Right lobe of liver (tissue), 6 donors: ENCODE data around the gene DIPK1C. TPM values are rescaled to one million over a fixed set of nuclear protein-coding genes. Genes with fewer than 3 reads are reported as not detected.

Experiments used
- ATAC-seq, 4 donors: fragments of 200-7000 bp; cut with Tn5 transposase; one replicate each; pipeline ENCODE4 v1.9.1; 2020; ENCODE audit warnings: mild to moderate bottlenecking in 4 of 4, moderate library complexity in 4 of 4
- DNase-seq, 3 donors: peaks; one replicate each; pipeline ENCODE4 v3.0.0-alpha.2; 2020
- H3K27ac ChIP-seq, 3 donors: fragments of 200-600 bp; one replicate each; pipeline ENCODE4 v1.8.0; 2022
- H3K27me3 ChIP-seq, 2 donors: fragments of 200-600 bp; one replicate each; pipeline ENCODE4 v1.8.0; 2022
- H3K36me3 ChIP-seq, 4 donors: fragments of 200-600 bp; sonication (generic) in 1 of 4; one replicate each; pipeline versions ENCODE4 v1.5.1 to v1.8.0; 2017 to 2022; ENCODE audit warnings: control low read depth in 1 of 4
- H3K4me1 ChIP-seq, 4 donors: fragments of 200-600 bp; sonication (generic) in 1 of 4; one replicate each; pipeline versions ENCODE4 v1.5.1 to v1.8.0; 2017 to 2022; ENCODE audit warnings: control low read depth in 1 of 4
- H3K4me3 ChIP-seq, 3 donors: fragments of 200-600 bp; one replicate each; pipeline ENCODE4 v1.8.0; 2022
- H3K9me3 ChIP-seq, 4 donors: fragments of 200-600 bp; sonication (generic) in 1 of 4; one replicate each; pipeline versions ENCODE4 v1.5.1 to v1.8.0; 2017 to 2022; ENCODE audit warnings: control low read depth in 1 of 4
- POLR2A ChIP-seq: fragments of 450-650 bp; IDR thresholded peaks from one replicate; pipeline ENCODE4 v1.6.1; 2017; ENCODE audit warnings: antibody characterized with exemption, mild to moderate bottlenecking
- WGBS: methylation state at CpG from one replicate; pipeline ENCODE4 v1.1.6; 2018; ENCODE audit warnings: low coverage, low lambda C conversion rate; ENCODE audit not compliant: insufficient coverage; ENCODE audit errors: missing lambda C conversion rate; 5-methylcytosine and 5-hydroxymethylcytosine counted together
- intact Hi-C, 2 donors: fragments of 100-400 bp; cut with DNase I; formaldehyde crosslinking; loops; one replicate each; pipeline versions ENCODE4 v1.11.2 to v1.14.1; 2022
- total RNA-seq, 6 experiments: library from RNA; depleted of rRNA in 2 of 6; stranded (reverse); fragments of >200 nt in 2 of 6; fragmentation: NEBNext Ultra II Directional in 3 of 6; extraction: Animal tissue kit (Norgen Biotek cat#: 25700) in 3 of 6; gene quantifications; one replicate each; pipeline versions ENCODE4 v1.1.0 to v1.2.4, GENCODE V29; 2016 to 2023
- TF ChIP-seq, protein P1 (sequence below), 4 donors: fragments of 200-600 bp in 3 of 4; fragments of 450-650 bp in 1 of 4; IDR thresholded peaks; one replicate each; pipeline versions ENCODE4 v1.5.1 to v1.8.0; 2016 to 2022; ENCODE audit warnings: antibody characterized with exemption in 4 of 4, mild to moderate bottlenecking in 2 of 4
- donor health status: DM: no; HTN: yes; CAD: no.
- donor health status: DM: no; HTN: no; CAD: no.
- donor health status: DM: no; HTN: no; CAD: no.
- donor health status: DM: no; HTN: yes; CAD: no.
- donor health status: DM: no; HTN: yes; CAD: no.

The DIPK1C gene
- total RNA-seq, 6 experiments from 2014 or later = 0.06 to 0.37 (median 0.20) TPM; not detected in 3

DNA sequence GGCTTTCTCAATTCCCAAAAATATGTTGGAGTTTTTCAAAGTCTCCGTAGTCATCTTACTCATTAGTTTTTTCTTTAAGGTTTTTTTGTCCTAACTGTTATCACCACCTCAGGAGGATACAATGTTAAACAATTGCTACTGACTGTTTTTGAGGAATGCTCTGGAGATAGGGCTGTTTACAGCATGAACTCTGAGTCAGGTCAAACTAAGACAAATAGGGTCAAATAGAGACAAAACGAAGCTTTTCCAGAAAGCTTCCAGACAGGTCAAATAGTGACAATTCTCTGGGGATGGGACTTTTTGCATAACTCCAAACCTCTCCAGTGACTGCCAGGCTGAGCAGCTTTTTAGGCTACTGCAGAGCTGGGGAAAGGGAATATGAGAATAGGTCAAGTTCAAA, 15.2 kb upstream of the DIPK1C start:
- peak overlapping the region in 1 of 3 donors; percentile 37 for H3K27ac ChIP-seq

DNA sequence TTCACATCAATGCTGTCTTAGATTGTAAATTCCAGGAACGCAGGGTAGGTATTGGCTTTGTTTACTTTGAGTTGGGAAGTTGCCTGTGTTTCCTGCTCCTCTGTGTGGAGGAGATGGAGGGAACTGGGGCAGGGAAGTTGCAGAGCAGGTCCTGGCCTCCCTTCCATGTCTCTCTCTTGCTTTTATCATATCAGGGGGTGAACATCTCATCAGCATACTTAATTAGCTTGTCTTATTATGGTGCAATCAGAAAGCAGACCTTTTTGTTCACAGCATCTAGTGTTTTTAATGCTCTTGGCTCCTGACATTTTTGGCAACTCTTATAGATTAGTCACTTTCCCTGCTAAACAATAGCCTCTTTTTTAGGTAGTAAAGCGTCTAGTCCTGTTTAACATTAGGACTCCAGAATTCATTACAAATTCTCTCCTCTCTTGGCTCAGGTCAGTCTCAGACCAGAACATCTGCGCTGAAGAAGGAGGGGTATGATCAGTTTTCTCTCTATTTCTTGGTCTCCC, 11.5 kb upstream of the DIPK1C start:
- Histone ChIP-seq H3K9me3 (no peaks in the 10 kb centered on the region), H3K4me3 (no peak overlapping the region), H3K27me3 (no peaks in the 10 kb centered on the region), H3K27ac (no peak overlapping the region), H3K36me3 (no peaks in the 10 kb centered on the region), H3K4me1 (peaks cover 0 to 14% (median 0%) of the 10 kb centered on the region in 4 donors)
- WGBS = 59% methylated on average over 3 of the region's 3 CpGs
- ATAC-seq (peak in 2 of 4 donors; percentile 30 to 35), DNase-seq (no peak)
- TF ChIP-seq POLR2A = no peak
- TF ChIP-seq, protein P1, sequence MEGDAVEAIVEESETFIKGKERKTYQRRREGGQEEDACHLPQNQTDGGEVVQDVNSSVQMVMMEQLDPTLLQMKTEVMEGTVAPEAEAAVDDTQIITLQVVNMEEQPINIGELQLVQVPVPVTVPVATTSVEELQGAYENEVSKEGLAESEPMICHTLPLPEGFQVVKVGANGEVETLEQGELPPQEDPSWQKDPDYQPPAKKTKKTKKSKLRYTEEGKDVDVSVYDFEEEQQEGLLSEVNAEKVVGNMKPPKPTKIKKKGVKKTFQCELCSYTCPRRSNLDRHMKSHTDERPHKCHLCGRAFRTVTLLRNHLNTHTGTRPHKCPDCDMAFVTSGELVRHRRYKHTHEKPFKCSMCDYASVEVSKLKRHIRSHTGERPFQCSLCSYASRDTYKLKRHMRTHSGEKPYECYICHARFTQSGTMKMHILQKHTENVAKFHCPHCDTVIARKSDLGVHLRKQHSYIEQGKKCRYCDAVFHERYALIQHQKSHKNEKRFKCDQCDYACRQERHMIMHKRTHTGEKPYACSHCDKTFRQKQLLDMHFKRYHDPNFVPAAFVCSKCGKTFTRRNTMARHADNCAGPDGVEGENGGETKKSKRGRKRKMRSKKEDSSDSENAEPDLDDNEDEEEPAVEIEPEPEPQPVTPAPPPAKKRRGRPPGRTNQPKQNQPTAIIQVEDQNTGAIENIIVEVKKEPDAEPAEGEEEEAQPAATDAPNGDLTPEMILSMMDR (IDR thresholded peaks at IDR 0.05) = no peak
- intact Hi-C loops = no loop called here

More for the DNA sequence above, 15.2 kb upstream of the DIPK1C start:
- intact Hi-C loops = loop anchor here in 1 of 2 donors (10.0 kb wide), 1 partner anchor 288 kb away; no protein-coding TSS in a partner anchor
- TF ChIP-seq, protein P1 (IDR thresholded peaks at IDR 0.05) = no peak
- no peak for TF ChIP-seq POLR2A
- peak; percentile 43 to 87 (median 76) for ATAC-seq
- Histone ChIP-seq H3K36me3 (no peaks in the 10 kb centered on the region), H3K9me3 (no peaks in the 10 kb centered on the region), H3K27me3 (no peaks in the 10 kb centered on the region), H3K4me1 (peaks cover 0 to 14% (median 0%) of the 10 kb centered on the region in 4 donors), H3K4me3 (no peak overlapping the region)
- no peak for DNase-seq
- 18% methylated on average over 2 of the region's 2 CpGs for WGBS

DNA sequence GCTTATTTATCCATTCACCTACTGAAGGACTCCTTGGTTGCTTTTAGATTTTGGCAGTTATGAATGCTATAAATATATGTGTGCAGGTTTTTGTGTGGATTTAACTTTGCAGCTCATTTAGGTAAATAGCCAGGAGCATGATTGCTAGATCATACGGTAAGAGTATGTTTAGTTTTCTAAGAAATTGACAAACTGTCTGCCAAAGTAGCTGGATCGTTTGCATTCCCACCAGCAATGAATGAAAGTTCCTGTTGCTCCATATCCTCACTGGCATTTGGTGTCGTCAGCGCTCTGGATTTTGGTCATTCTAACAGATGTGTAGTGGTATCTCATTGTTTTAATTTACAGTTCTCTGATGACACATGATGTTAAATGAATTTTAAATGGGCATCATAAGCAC, 8.7 kb upstream of the DIPK1C start:
- DNase-seq = no peak
- H3K4me1 ChIP-seq = no peaks in the 10 kb centered on the region
- H3K4me3 ChIP-seq = no peak overlapping the region
- H3K36me3 ChIP-seq = no peaks in the 10 kb centered on the region
- intact Hi-C loops = no loop called here
- 48% methylated on average over 4 of the region's 4 CpGs for WGBS
- H3K27me3 ChIP-seq = no peaks in the 10 kb centered on the region
- ATAC-seq = peak in 1 of 4 donors; percentile 45
- H3K27ac ChIP-seq = no peak overlapping the region
- no peaks in the 10 kb centered on the region for H3K9me3 ChIP-seq
- TF ChIP-seq POLR2A = no peak
- TF ChIP-seq, protein P1 (IDR thresholded peaks at IDR 0.05) = no peak

DNA sequence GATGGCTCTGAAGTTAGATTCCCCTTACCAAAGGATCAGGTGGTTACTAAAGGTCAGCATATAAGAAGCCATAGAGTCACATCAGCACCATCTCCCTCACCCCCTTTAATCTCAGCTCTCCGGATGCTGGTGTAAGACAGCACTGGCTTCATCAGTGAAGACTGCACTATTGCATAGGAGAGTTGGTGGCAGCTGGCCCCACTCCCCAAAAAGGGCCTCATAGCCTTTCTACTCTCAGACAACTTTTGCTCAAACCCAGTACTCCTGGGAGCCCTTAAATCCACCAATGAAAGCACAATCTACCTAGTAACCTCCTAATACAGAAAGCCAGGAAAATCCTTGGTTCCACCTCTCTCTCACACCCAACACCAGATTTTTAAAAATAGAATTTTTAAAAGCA, 6.9 kb upstream of the DIPK1C start:
- TF ChIP-seq, protein P1 (IDR thresholded peaks at IDR 0.05) = no peak
- no peak for TF ChIP-seq POLR2A
- WGBS = no CpG with 5 or more reads among the region's 1 CpG
- H3K4me3 ChIP-seq = no peak overlapping the region
- intact Hi-C loops = no loop called here
- DNase-seq = no peak
- no peaks in the 10 kb centered on the region for H3K4me1 ChIP-seq
- H3K27me3 ChIP-seq = no peaks in the 10 kb centered on the region
- no peak overlapping the region for H3K27ac ChIP-seq
- ATAC-seq = no peak
- H3K36me3 ChIP-seq = no peaks in the 10 kb centered on the region
- no peaks in the 10 kb centered on the region for H3K9me3 ChIP-seq
